ENCODE results near the gene TXK.

DNA sequence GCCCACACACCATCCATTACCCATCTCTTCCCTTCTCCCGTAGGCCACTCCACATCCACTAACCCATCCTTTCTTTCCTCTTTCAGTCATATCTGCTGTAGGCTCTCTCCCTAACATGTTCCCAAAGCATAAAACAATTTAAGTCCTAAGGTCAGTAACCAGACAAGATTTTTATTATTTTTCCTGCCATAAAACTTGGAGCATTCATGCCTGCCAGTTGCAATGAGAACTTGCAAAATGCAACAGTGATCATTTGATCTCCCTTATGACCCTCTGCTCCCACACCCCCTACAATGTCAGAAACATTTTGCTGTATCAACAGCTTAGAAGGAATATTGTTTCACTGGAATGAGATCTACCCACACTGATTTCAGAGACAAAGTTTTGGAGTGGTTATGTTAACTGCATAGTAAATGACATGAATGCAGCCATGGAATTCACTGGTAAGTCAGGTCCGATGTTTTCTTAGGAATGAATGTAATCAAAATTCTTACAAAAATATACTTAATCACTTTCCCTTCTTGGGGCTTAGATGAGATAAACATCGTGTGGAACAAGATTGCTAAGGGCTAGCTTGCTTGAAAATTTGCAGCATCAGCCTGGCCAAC is 111.8 kb downstream of the TXK start:
- no peak for TF ChIP-seq ZNF121 (tag by site-specific recombination; IDR thresholded peaks at IDR 0.05)
- TF ChIP-seq, protein P1, sequence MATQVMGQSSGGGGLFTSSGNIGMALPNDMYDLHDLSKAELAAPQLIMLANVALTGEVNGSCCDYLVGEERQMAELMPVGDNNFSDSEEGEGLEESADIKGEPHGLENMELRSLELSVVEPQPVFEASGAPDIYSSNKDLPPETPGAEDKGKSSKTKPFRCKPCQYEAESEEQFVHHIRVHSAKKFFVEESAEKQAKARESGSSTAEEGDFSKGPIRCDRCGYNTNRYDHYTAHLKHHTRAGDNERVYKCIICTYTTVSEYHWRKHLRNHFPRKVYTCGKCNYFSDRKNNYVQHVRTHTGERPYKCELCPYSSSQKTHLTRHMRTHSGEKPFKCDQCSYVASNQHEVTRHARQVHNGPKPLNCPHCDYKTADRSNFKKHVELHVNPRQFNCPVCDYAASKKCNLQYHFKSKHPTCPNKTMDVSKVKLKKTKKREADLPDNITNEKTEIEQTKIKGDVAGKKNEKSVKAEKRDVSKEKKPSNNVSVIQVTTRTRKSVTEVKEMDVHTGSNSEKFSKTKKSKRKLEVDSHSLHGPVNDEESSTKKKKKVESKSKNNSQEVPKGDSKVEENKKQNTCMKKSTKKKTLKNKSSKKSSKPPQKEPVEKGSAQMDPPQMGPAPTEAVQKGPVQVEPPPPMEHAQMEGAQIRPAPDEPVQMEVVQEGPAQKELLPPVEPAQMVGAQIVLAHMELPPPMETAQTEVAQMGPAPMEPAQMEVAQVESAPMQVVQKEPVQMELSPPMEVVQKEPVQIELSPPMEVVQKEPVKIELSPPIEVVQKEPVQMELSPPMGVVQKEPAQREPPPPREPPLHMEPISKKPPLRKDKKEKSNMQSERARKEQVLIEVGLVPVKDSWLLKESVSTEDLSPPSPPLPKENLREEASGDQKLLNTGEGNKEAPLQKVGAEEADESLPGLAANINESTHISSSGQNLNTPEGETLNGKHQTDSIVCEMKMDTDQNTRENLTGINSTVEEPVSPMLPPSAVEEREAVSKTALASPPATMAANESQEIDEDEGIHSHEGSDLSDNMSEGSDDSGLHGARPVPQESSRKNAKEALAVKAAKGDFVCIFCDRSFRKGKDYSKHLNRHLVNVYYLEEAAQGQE (tag by site-specific recombination; IDR thresholded peaks at IDR 0.05): no peak
- TF ChIP-seq, protein P2, sequence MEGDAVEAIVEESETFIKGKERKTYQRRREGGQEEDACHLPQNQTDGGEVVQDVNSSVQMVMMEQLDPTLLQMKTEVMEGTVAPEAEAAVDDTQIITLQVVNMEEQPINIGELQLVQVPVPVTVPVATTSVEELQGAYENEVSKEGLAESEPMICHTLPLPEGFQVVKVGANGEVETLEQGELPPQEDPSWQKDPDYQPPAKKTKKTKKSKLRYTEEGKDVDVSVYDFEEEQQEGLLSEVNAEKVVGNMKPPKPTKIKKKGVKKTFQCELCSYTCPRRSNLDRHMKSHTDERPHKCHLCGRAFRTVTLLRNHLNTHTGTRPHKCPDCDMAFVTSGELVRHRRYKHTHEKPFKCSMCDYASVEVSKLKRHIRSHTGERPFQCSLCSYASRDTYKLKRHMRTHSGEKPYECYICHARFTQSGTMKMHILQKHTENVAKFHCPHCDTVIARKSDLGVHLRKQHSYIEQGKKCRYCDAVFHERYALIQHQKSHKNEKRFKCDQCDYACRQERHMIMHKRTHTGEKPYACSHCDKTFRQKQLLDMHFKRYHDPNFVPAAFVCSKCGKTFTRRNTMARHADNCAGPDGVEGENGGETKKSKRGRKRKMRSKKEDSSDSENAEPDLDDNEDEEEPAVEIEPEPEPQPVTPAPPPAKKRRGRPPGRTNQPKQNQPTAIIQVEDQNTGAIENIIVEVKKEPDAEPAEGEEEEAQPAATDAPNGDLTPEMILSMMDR (tag by site-specific recombination; IDR thresholded peaks at IDR 0.05): no peak
- TF ChIP-seq ZNF549 (tag by site-specific recombination; IDR thresholded peaks at IDR 0.05): no peak
- no peak for TF ChIP-seq ZNF792 (tag by site-specific recombination; IDR thresholded peaks at IDR 0.05)
- no peak for TF ChIP-seq ZFHX2 (tag by site-specific recombination; conservative IDR thresholded peaks at IDR 0.05)
- TF ChIP-seq, protein P3, sequence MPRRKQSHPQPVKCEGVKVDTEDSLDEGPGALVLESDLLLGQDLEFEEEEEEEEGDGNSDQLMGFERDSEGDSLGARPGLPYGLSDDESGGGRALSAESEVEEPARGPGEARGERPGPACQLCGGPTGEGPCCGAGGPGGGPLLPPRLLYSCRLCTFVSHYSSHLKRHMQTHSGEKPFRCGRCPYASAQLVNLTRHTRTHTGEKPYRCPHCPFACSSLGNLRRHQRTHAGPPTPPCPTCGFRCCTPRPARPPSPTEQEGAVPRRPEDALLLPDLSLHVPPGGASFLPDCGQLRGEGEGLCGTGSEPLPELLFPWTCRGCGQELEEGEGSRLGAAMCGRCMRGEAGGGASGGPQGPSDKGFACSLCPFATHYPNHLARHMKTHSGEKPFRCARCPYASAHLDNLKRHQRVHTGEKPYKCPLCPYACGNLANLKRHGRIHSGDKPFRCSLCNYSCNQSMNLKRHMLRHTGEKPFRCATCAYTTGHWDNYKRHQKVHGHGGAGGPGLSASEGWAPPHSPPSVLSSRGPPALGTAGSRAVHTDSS (tag by site-specific recombination; IDR thresholded peaks at IDR 0.05): no peak
- no peak for TF ChIP-seq SETDB1 (IDR thresholded peaks at IDR 0.05; ENCODE audit: insufficient read length, low read length)
- TF ChIP-seq KLF16 (tag by site-specific recombination; IDR thresholded peaks at IDR 0.05): no peak
- TF ChIP-seq ZBTB17 (tag by site-specific recombination; IDR thresholded peaks at IDR 0.05): no peak
- TF ChIP-seq ZSCAN30 (tag by site-specific recombination; IDR thresholded peaks at IDR 0.05): no peak
- TF ChIP-seq ZNF747 (tag by site-specific recombination; IDR thresholded peaks at IDR 0.05): no peak
- TF ChIP-seq YY1 (tag by site-specific recombination; IDR thresholded peaks at IDR 0.05): no peak
- no peak for TF ChIP-seq KLF1 (tag by site-specific recombination; IDR thresholded peaks at IDR 0.05)

All from HEK293 (cell line).